Glutamatergic neuron (in vitro differentiated cells): ENCODE measurements around the gene JAK3. TPM values are rescaled to one million over a fixed set of nuclear protein-coding genes. Genes with fewer than 3 reads are reported as not detected.

Source experiments
- DNase-seq: peaks from one replicate; pipeline ENCODE4 v3.0.0; 2022
- H3K27ac Mint-ChIP-seq: one replicate; pipeline ENCODE4 v1.8.0; 2020; ENCODE audit warnings: mild to moderate bottlenecking, mixed read lengths, inconsistent platforms; ENCODE audit not compliant: unreplicated experiment
- H3K27me3 Mint-ChIP-seq: one replicate; pipeline ENCODE4 v1.8.0; 2020; ENCODE audit warnings: mild to moderate bottlenecking, moderate library complexity, mixed read lengths, inconsistent platforms; ENCODE audit not compliant: unreplicated experiment
- H3K36me3 Mint-ChIP-seq: one replicate; pipeline ENCODE4 v1.8.0; 2020; ENCODE audit warnings: mild to moderate bottlenecking, mixed read lengths, inconsistent platforms; ENCODE audit not compliant: unreplicated experiment
- H3K4me1 Mint-ChIP-seq: one replicate; pipeline ENCODE4 v1.8.0; 2020; ENCODE audit warnings: mild to moderate bottlenecking, low read depth, mixed read lengths, inconsistent platforms; ENCODE audit not compliant: unreplicated experiment
- H3K4me3 Mint-ChIP-seq: one replicate; pipeline ENCODE4 v1.8.0; 2020; ENCODE audit warnings: mild to moderate bottlenecking, mixed read lengths, inconsistent platforms; ENCODE audit not compliant: unreplicated experiment
- H3K9me3 Mint-ChIP-seq: one replicate; pipeline ENCODE4 v1.8.0; 2020; ENCODE audit warnings: mild to moderate bottlenecking, moderate library complexity, mixed read lengths, inconsistent platforms; ENCODE audit not compliant: unreplicated experiment
- CTCF ChIP-seq: fragments of 200-600 bp; sonication (generic); IDR thresholded peaks from one replicate; pipeline ENCODE4 v1.5.0; 2021; ENCODE audit not compliant: partially characterized antibody, unreplicated experiment
- total RNA-seq: library from RNA; stranded (reverse); fragmentation: NEBNext Ultra II Directional; extraction: Animal tissue kit (Norgen Biotek cat#: 25700); gene quantifications from one replicate; pipeline ENCODE4 v1.2.1, GENCODE V29; 2021; ENCODE audit not compliant: unreplicated experiment

Gene JAK3
- total RNA-seq, 1 donor from 2014 or later: 1.3 TPM

- Mint-ChIP-seq H3K4me1 (no peaks in the 10 kb centered on the region), H3K36me3 (no peaks in the 10 kb centered on the region), H3K4me3 (no peak overlapping the region), H3K27ac (no peak overlapping the region), H3K27me3 (peaks cover 11% of the 10 kb centered on the region), H3K9me3 (peaks cover under 1% of the 10 kb centered on the region)
- TF ChIP-seq CTCF: no peak
- DNase-seq: no peak
Observed at GRCh38 chr19:17843908-17844490, 3.8 kb downstream of the JAK3 start.

GRCh38 chr19:17843292-17843827, 4.4 kb downstream of the JAK3 start:
- Mint-ChIP-seq H3K9me3 (peaks cover 3% of the 10 kb centered on the region), H3K27ac (no peak overlapping the region), H3K4me3 (no peak overlapping the region), H3K36me3 (no peaks in the 10 kb centered on the region), H3K4me1 (no peaks in the 10 kb centered on the region), H3K27me3 (peaks cover 11% of the 10 kb centered on the region)
- DNase-seq: no peak
- no peak for TF ChIP-seq CTCF

GRCh38 chr19:17842663-17843291, 5.0 kb downstream of the JAK3 start:
- Mint-ChIP-seq H3K36me3 (no peaks in the 10 kb centered on the region), H3K9me3 (peaks cover 3% of the 10 kb centered on the region), H3K27ac (no peak overlapping the region), H3K4me3 (no peak overlapping the region), H3K4me1 (no peaks in the 10 kb centered on the region), H3K27me3 (peaks cover 11% of the 10 kb centered on the region)
- no peak for DNase-seq
- no peak for TF ChIP-seq CTCF

GRCh38 chr19:17841810-17842662, 5.7 kb downstream of the JAK3 start:
- no peak for TF ChIP-seq CTCF
- Mint-ChIP-seq H3K36me3 (no peaks in the 10 kb centered on the region), H3K27ac (no peak overlapping the region), H3K4me3 (peak overlapping the region; percentile 81), H3K4me1 (no peaks in the 10 kb centered on the region), H3K9me3 (peaks cover 3% of the 10 kb centered on the region), H3K27me3 (peaks cover 11% of the 10 kb centered on the region)
- DNase-seq: peak; percentile 96
